Measurements from ENCODE around the gene GARNL3.

GRCh38 chr9:127248241-127248640 is 16.3 kb upstream of the GARNL3 start:
- TF ChIP-seq, protein P1, sequence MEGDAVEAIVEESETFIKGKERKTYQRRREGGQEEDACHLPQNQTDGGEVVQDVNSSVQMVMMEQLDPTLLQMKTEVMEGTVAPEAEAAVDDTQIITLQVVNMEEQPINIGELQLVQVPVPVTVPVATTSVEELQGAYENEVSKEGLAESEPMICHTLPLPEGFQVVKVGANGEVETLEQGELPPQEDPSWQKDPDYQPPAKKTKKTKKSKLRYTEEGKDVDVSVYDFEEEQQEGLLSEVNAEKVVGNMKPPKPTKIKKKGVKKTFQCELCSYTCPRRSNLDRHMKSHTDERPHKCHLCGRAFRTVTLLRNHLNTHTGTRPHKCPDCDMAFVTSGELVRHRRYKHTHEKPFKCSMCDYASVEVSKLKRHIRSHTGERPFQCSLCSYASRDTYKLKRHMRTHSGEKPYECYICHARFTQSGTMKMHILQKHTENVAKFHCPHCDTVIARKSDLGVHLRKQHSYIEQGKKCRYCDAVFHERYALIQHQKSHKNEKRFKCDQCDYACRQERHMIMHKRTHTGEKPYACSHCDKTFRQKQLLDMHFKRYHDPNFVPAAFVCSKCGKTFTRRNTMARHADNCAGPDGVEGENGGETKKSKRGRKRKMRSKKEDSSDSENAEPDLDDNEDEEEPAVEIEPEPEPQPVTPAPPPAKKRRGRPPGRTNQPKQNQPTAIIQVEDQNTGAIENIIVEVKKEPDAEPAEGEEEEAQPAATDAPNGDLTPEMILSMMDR (IDR thresholded peaks at IDR 0.05; ENCODE audit: insufficient read depth, low read length) = no peak
- TF ChIP-seq POLR2AphosphoS5 (IDR thresholded peaks at IDR 0.05; ENCODE audit: low read depth) = no peak

All from HL-60 (cell line).